Measurements from ENCODE around the gene AGAP4. TPM values are rescaled to one million over a fixed set of nuclear protein-coding genes. Genes with fewer than 3 reads are reported as not detected.
"Not testable (repeated sequence)": the region's sequence is repeated elsewhere in the genome, so short reads cannot be mapped to it uniquely, and the experiment has no call there.

The AGAP4 gene

DNA sequence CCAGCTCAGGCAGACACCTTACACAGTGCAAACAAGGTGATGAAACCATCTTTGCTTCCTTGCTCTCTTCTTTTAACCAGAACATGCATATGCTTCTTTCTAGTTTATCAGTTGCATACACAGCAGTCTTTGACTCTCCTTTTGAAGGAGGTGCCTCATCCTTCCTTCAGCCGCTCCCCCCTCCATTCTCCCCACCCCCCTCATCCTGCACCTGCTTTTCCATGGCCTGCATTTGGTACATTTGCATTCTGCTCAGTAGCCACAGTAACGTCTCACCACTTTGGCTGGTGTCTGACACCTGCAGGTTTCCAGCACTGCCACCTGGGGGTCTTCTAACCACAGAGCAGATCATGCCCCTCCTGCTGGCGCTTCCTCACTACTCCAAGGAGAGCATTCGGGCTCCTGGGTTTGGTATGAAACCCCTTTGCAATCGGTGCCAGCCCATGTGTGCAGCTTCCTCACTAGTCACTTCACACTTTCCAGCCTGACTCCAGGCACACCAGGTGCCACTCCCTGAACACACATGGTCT lies 60.0 kb downstream of the AGAP4 start:
- not testable (repeated sequence) for H3K79me2 ChIP-seq (ENCODE audit: control insufficient read depth, insufficient read depth, low read length); H3K27ac ChIP-seq (ENCODE audit: low read depth, low read length); H2BK15ac ChIP-seq (replicated peaks; ENCODE audit: low read depth); H3K4me1 ChIP-seq (ENCODE audit: control insufficient read depth, low read depth, low read length); H4K5ac ChIP-seq (ENCODE audit: low read length); H3K56ac ChIP-seq (ENCODE audit: low read length); H4K8ac ChIP-seq (ENCODE audit: low read depth, low read length); H3K36me3 ChIP-seq (ENCODE audit: control insufficient read depth, insufficient read depth, low read length); H2BK120ac ChIP-seq (ENCODE audit: low read depth, low read length); H3K4me3 ChIP-seq (ENCODE audit: low read length); H3K79me1 ChIP-seq (ENCODE audit: low read length); H3K4me2 ChIP-seq (ENCODE audit: low read length); DNase-seq; H2BK5ac ChIP-seq (ENCODE audit: low read length); H3K9ac ChIP-seq (ENCODE audit: low read length); H3K23ac ChIP-seq (ENCODE audit: low read length); H3K27me3 ChIP-seq (ENCODE audit: insufficient read depth, low read length, poor library complexity); H3K4ac ChIP-seq (ENCODE audit: low read depth, low read length); H2AK5ac ChIP-seq (ENCODE audit: low read length); H3K18ac ChIP-seq (ENCODE audit: low read length)
- no CpG with 5 or more reads among the region's 5 CpGs for WGBS (ENCODE audit: extremely low coverage, insufficient coverage, low lambda C conversion rate)

DNA sequence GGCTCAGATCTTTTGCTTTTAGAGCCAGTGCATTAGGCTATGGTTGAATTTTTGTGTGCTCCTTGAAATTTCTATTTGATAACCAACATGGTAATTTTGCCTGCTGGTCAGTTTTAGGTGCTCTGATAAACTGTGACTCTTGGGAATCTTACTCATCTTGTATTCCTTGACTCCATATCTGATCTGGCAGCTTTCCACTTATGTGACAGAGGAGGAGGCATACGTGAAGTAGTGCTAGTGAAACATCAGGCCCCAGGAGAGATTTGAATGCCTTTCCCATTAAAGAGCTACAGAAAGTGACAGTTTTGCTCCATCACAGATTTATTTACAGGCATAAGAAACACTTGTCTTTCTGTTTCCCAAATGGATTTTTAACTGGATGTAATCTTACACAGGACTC lies 61.1 kb downstream of the AGAP4 start:
- H3K27me3 ChIP-seq (ENCODE audit: insufficient read depth, low read length, poor library complexity); H3K27ac ChIP-seq (ENCODE audit: low read depth, low read length); H2BK120ac ChIP-seq (ENCODE audit: low read depth, low read length); H3K79me1 ChIP-seq (ENCODE audit: low read length); H3K79me2 ChIP-seq (ENCODE audit: control insufficient read depth, insufficient read depth, low read length); H3K36me3 ChIP-seq (ENCODE audit: control insufficient read depth, insufficient read depth, low read length); H3K4me1 ChIP-seq (ENCODE audit: control insufficient read depth, low read depth, low read length); H4K5ac ChIP-seq (ENCODE audit: low read length); H3K4ac ChIP-seq (ENCODE audit: low read depth, low read length); H3K56ac ChIP-seq (ENCODE audit: low read length); H3K4me3 ChIP-seq (ENCODE audit: low read length); H4K8ac ChIP-seq (ENCODE audit: low read depth, low read length); H3K9ac ChIP-seq (ENCODE audit: low read length); H3K23ac ChIP-seq (ENCODE audit: low read length); H2AK5ac ChIP-seq (ENCODE audit: low read length); H2BK15ac ChIP-seq (replicated peaks; ENCODE audit: low read depth); DNase-seq; H3K4me2 ChIP-seq (ENCODE audit: low read length); H3K18ac ChIP-seq (ENCODE audit: low read length); H2BK5ac ChIP-seq (ENCODE audit: low read length): not testable (repeated sequence)
- WGBS (ENCODE audit: extremely low coverage, insufficient coverage, low lambda C conversion rate) = no CpG with 5 or more reads among the region's 1 CpG

Small RNA genes lying within 50 kb of the gene (small RNA-seq; reads per million reads assigned to genes)
- not detected for gene AC012044.1 (ENCODE audit: insufficient read depth)
- gene RNA5SP310 (ENCODE audit: insufficient read depth) = not detected

Measured in mesendoderm (in vitro differentiated cells).